GM21528 (cell line): ENCODE data around the gene NOL4L.

Experiments
- ATAC-seq: cut with Tn5 transposase; IDR thresholded peaks from one replicate; pipeline ENCODE4 v1.9.1; 2021; ENCODE audit warnings: mild to moderate bottlenecking, moderate library complexity; ENCODE audit not compliant: unreplicated experiment, low FRiP score

Gene NOL4L

DNA sequence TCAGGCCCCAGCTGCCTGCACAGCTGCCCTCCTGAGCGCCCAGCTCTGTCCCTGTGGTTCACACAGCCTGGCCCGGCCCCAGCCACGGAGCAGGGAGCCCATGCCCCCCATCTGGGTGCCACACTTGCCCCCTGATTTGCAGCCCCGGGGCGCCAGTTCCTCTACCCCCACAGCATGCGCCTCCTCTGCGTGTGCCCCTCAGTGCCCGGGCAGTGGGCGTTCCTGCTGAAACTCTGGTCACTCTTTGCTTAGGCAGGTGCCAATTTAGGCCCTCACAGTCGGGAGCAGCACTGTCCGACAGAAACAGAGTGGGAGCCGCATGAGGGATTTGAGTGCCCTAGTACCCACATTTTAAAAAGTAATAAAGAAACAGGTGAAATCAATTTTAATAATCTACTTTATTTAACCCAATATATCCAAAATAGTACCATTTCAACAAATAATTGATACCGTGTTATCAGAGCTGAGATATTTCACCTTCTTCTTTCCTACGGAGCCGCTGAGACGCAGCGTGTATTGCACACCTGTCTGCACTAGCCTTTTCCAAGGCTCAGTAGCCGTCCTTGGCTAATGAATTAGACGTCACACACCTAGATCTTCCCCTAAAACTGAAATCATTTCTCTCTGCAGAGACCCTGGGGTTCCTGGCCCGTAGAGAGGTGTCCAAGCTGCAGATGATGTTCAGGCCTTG is 120.6 kb downstream of the NOL4L start:
- ATAC-seq = no peak

DNA sequence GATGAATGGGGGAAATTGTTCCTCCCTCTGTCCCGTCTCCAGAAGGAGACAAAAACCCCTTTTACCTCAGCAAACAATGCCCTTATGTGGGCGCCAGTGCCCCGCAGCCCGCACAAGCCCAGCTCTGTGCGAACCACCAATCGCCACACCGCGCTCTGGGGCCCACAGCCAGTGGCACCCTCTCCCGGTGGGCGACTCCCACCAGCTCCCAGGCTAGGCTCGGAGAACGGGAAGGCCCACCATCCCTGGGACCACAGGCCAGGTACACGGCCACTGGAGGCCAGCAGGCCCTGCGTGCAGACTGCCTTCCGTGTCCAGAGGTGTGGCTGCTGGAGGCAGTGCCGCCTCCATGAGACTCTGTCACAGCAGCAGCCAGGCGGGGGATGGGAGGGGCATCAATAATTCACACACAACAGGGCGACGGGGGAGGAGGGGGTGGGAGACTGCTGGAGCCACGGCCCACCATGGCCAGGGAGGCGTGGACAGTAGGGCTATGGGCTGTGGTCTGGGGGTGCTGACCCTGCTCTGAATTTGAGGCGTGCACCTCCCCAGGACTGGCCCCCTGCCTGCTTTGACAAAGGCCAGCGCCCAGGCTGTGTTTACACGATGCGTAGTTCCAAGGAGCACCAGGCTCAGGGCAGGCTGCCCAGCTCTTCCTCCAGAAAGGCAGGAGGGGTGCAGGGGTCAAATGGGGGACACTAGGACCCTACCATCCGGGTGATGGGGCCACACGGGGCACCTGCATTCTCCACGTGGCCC is 121.3 kb downstream of the NOL4L start:
- no peak for ATAC-seq

DNA sequence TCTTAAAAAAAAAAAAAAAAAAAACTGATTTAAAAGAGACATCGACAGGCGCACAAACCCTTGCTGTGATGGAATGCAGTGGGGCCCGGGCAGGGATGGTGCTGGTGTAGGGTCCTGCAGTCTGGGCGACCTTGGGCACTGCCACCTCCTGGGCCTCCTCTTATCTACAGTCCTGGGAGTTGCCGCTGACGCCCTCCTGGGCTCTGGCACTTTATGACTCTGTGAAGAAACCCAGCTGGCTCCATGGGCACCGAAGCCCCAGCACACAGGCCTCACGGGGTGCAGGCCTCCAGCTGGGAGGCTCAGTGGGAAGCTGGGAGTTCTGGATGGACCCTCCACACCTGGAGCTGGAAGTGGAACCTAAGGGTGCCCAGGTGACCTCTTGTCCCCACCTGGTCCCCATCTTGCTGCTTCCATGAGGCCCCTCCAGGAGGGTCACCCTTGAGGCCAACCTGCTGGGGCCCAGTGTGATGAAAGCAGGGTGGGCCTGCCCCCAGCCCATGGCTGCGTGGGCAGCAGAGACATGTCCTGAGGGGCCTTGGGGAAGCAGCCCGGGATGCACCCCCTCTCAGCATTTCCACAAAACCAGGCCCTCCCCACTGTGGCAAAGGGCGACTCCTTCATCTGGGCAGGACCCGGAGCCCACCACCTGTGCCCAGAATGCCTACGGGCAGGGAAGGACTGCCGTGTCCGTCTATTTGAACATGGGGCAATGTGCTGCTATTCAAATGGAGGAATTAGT is 122.1 kb downstream of the NOL4L start:
- ATAC-seq = no peak

DNA sequence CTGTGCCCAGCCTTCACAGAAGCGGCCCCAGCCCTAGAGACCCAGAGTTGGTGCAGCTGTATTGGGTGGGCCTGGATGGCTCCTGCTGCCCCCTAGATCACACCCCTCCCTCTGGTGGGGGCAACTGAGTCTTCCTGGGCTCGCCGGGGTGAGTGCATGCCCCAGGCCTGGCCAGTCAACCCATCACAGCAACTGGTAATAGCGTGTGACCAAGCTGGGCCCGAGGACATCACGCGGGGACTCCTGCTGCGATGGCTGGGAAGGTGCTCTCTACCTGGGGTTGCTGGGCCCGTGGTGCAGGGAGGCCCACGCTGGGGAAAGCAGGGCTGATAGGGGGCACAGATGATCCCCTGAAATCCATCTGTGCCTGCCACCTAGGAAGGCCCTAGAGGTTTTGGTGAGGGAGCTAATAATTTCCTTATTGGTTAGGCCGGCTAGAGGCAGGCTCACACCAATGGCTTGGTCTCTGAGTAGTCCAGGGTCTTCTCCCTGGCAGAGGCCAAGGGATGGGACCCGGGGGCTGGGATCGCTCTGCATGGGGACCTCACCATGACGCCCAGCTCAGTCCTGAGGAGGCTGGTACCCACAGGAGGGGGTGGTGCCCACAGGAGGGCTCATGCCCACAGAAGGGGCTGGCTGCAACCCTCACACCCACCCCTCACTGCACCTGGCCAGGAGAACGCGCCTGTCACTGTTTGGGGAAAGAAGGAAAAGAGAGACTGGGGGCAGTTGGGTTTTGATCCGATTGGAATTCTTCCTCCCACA is 123.1 kb downstream of the NOL4L start:
- no peak for ATAC-seq

DNA sequence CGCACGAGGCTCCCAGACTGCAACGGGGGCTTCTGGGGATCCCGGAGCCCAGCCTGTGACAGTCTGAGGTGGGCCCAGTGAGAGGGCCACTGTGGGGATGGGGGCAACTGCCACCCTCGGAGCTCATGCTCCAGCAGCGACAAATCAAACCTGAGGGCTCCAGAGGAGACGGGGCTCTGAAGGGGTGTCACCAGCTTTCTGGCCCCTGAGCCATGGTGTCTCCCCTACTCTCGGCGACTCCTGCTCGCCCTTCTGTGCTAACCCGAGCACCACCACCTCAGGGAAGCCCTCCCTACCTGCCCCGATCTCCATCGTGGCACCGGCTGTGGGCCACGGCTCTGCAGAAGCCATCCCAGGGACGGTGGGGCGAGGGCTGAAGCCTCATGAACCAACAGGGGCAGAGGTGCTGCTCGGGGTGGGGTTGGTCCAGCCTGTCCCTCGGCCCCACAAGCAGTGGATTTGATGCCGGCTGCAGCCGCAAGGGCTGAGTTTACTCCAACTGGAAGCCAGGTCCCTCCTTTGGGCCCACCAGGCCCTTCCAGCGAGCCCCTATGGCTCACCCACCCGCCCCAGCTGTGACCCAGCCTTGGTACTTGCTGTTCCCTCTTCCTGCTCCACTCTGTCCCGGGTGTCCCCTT is 124.3 kb downstream of the NOL4L start:
- no peak for ATAC-seq

DNA sequence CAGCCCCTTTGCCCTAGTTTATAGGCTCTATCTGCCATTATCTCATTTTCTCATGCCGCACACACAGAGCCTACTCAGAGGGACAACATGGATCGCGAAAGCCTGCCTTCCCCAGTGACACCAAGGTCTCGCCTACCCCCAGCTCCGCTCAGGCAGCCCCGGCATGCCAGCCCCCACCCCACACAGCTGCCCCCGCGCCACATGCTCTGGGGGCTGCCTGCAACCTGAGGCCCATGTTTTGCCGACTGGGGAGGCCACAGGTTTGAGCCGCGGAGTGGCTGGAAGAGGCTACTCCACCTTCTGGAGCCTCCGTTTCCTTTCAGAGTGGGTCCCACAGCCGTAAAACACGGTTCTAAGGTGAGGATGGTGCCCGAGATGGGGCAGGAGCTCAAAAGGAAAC is 124.9 kb downstream of the NOL4L start:
- no peak for ATAC-seq

DNA sequence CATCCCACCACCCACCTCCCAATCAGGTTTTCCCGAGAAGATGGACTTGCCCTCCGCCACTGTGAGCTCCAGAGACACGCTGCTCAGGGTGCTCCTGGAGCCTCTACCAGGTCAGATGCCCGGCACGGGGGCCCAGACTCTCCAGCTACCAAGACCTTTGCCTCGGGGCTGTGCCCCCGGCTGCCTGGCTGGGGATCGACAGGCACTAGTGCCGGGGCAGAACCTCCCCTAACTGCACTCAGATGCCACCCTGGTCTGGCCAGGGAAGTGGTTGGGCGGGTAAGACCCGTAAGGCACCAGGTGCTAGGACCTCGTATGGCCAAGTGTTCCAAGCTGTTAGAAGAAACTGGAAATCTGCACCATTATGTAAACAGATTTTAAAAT is 126.3 kb downstream of the NOL4L start:
- ATAC-seq = no peak

DNA sequence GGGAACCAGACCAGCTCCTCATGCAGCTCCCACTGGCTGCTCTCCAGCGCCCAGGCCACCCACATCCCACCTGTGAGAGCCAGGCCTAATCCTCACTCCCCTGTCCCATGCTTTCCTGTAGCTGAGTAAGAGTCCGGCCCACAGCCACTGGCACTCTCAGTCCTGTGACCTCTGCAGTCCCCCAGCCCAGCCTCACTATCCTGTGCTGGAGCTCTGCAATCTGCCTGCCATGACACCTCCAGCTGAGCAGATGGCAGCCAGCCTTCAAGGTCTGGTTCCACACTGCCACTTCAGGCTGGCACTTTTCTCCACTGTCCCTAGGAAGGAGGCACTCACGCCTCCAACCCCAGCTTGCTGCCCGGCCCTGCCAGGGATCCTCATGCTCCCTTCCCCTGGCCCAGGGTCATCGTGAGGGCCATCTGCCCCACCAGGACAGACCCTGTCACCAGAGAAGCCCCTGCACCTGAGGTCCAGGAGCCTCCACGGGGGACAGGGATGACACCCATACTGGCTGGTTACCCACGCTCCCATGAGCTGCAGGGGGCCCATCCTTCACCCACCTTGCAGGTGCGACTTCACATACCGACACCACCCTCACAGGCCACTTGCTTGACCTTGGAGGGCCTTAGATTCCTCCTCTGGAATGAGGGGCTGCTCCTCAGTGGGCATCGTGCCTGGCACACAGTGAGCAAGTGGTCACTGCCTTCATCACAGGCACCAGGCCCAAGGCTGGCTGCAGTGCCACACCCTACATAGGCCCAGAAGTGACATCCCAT is 126.9 kb downstream of the NOL4L start:
- ATAC-seq = no peak

DNA sequence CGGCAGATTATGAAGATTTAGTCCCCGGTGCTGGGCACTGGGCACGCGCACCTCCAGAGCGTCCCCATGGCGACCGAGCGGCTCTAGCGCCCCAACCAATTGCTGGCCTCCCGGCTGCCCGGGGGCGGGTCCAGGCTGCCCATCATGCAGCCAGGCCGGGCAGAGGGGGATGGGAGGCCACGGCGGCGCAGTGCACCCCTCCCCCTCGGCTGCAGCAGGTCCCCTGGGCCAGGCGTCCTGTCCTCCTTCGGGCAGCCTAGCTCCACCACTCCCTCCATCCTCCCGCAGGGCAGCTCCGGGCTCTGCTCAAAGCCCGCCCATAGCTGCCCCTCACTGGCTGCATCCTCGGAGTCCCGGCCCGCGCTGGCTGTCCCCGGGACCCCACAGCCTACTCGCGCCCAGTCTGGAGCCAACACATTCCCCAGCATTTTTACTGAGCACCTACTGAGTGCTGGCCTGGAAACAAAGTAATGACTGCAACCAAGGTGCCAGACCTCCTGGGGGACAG is 127.6 kb downstream of the NOL4L start:
- ATAC-seq = no peak

DNA sequence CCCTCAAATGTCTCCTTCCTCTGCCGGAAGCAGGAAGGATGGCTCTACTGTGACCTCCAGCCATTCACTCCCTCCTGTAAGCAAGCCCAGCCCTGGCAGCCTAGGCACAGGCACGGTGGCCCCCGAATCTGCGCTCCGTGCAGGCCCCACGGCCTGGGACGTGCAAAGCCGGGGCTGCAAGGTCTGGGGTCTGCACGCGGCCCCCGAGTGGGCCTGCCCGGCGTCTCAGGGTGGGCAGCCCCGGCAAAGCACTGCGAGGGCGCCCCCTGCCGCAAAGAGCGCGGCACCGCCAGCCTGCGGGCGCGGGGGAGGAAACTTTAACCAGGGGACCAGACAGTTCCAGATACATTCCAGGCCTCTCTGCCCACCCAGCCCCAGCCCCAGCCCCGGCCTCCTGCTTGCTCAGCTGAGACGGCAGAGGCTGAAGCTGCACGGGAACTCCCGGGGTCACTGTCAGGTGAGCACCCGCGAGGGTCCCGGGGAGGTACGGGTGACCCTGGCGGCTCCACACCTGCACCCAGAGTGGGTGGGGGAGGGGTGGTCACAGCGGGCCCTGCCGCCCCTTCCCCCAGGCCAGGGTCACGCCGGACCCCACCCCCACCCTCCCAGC is 128.2 kb downstream of the NOL4L start:
- no peak for ATAC-seq

DNA sequence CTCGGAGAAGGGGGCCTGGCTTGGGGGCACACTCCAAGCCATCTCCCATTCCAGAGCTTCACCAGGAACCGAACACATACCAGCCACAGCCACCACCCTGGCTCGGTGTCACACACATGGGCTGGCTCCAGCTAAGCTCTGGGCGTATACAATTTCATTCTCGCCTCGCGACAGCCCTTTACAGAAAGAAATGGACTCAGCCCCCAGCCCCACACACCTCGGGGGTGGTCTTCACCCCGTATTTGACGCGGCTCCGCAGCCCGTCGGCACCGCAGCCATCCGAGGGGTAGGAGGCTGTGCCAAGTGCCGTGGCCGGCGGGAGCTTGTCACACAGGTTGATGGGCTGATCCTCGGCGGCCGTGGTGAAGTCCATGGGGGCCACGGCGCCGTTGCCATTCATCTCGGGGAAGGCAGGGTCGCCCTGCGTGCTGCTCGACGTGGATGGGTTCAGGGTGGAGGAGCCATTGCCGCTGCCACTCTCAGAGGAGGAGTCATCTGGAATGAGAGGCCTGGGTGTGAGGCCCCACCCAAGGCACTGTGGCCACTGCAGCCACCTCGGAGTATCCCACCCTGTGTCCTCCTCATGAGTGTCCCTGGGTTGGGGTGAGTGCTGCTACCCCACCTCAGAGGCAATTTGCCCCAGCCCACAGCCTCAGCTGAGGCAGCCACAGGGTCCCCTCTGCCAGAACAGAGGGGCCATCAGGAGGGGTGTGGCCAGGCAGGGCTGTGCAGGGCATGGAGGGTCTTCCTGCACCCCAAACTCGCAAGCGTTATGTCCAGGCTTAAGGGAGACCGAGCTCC is 129.0 kb downstream of the NOL4L start:
- ATAC-seq = no peak

DNA sequence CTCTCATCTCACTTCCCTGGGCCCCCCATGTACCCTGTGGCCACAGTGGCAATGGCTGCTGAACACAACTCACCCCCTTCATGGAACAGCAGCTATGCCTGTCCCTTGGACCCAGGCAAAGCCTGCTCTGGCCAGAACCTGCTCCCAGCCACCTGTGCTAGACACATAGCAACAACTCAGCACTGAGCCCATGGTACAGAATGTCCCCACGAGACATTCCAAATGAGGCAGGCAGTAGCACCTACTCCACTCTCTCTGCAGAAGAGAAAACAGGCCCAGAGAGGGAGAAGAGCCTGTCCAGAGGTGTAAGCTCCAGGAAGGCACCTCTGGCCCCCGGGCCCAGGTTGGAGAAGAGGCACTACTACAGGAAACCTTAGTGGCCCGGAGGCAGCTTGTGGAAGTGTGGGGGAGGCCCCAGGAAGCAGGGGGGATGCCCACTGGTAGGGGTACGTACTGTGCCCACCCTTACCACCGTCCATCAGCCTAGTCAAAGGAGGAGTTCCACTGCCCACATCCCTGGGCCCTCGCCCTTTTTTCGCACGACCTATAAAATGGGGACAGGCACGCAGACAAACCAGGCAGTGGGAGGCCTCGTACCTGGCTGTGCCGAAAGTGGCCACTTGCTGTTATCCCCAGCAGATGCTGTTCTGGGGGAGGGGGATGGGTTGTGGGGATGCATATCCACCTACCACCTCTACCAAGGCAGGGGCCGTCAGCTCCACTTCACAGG is 129.8 kb downstream of the NOL4L start:
- no peak for ATAC-seq

DNA sequence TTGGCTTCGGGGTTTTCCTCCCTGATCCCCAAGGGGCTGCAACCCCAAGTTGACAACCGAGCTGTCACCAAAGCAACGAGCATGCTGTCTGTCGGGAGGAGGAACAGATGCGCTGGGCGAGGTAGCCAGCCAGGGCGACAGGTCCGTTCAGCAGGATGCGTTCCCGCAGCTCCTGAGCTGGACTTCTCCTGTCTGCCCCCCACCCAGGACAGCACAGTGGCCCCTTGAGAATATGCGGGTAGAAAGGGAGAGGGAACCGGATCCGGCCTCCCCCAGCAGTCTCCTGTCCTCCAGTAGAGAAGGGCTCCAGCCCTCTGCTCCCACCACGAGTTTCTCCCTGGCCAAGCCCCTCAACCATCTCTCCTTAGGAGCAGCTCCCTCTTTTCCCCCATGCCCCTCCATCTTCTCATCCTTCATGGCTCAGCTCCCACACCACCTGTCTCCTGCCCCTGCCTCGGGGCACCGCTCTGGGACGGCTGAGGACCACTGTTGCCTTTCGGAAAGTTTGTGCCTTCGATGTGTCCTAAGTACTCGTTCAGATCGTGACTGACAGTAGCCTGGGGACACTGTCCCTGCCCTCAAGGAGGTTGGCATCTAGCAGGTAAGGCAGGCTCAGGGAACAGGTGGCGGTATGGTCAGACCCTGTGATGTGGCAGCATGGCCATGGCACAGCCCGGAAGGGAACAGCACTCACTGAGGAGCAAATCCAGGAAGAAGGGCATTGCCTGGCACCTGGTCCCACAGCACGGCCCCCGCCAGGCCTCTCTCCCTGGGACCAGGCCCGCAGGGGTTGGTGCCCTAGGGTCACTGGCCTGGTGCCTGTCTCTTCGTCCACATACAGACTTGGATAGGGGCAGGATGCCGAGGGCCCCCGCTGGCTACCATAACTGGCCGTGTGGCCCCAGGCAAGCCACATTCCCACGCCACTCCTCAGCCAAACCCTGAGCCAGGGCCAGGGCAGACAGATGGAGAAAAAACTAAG is 130.7 kb downstream of the NOL4L start:
- no peak for ATAC-seq

DNA sequence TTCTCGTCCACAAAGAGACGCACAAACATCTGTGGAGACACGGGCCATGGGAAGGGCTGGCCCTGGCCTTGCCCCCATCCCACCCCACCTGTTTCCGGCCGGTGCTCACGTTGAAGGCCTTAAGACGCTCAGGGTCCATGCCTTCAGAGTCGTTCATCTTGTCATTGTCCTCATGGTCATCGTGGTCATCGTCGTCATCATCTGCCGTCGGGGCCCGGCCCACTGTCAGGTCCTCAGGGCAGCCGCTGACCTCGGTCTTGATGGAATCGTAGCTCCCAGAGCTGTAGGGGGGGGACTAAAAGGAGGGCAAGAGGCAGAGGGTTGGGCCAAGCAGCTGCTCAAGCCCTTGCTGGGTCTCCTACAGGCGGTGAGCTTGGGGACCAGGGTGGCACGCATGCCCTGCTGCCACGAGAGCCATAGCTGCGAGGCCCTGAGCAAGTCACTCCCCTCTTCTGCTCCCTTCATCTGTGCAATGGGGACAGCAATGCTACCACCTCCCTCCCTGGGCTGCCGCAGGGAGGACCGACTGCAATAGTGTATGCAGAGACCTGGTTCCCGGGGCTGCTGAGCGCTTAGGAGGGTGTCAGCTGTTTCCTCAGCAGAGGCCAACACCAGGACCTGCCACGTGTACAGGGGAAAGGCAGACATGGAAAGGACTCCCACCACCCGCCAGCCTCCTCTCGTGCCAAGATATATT is 131.5 kb downstream of the NOL4L start:
- no peak for ATAC-seq

DNA sequence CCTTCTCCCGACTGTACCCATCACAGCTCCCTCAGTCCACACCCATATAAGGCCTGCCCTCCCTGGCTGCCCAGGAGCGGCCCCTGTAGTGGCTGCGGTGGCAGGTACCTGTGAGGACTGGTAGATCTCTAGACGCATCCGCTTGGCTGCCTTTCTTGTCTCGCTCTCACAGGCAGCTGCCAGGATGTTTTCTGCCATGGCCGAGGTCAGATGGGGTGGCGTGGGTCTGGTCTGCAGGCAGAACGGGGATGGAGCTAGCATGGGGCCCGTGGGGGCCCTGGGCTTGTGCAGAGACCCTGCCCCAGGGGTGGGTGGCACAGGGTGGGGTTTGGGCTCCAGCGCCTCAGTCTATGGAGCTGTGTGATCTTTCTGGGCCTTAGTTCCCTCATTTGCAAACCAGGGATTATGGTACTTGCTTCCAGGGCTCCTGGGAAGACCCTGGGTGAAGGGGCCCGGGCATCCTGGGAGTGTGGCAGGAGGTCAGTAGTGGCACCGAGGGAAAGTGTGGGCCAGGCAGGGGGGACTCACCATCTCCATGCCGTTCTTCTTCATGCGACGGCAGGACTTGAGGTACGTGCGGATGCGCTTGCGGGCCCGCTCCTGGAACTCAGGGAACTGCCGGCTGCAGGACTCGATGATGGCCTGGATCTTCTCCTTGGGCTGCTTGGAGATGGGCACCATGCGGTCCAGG is 132.2 kb downstream of the NOL4L start:
- ATAC-seq = no peak
